Measurements from ENCODE around the gene SLC31A1. TPM values are rescaled to one million over a fixed set of nuclear protein-coding genes. Genes with fewer than 3 reads are reported as not detected.
A peak's percentile ranks its signal among the peaks of the same experiment; 100 is the strongest.

SLC31A1 gene
- total and polyA plus RNA-seq, 2 of the 13 experiments (the other 11 are each of a cell fraction or from before 2014, with no cell fraction given) = 62.9 to 70.0 TPM

GRCh38 chr9:113176803-113177202 is 44.5 kb upstream of the SLC31A1 start:
- ATAC-seq (no peak), FAIRE-seq (no peak), DNase-seq (ENCODE audit: low spot score) (no peak)
- Histone ChIP-seq H3K4me1 (ENCODE audit: insufficient read depth, low read length) (no peaks in the 10 kb centered on the region), H3K9ac (ENCODE audit: insufficient read depth, low read depth, low read length) (no peak overlapping the region), H3K4me2 (ENCODE audit: low read depth, low read length) (no peak overlapping the region), H3K4me3 (replicated peaks in 1 of 3; ENCODE audit: insufficient read depth in 1 of 3, low read depth in 2 of 3, low read length in 3 of 3) (no peak overlapping the region), H3K79me2 (ENCODE audit: insufficient read depth, low read length) (no peaks in the 10 kb centered on the region), H3K9me3 (ENCODE audit: low read length) (no peaks in the 10 kb centered on the region), H4K20me1 (ENCODE audit: insufficient read depth, low read length) (no peaks in the 10 kb centered on the region), H3K27ac (ENCODE audit: extremely low read length, insufficient read depth, low read length) (no peak overlapping the region), H2AFZ (ENCODE audit: low read length) (no peak overlapping the region), H3K36me3 (replicated peaks in 1 of 2; ENCODE audit: control insufficient read depth in 1 of 2, insufficient read depth in 2 of 2, low read length in 2 of 2) (peaks cover 14 to 68% of the 10 kb centered on the region in 2 experiments), H3K27me3 (ENCODE audit: control insufficient read depth in 1 of 2, insufficient read depth in 2 of 2, low read length in 2 of 2) (no peaks in the 10 kb centered on the region)
- in situ Hi-C loops (cut with HindIII; ENCODE audit: extremely low pct_ligation_motif_present, low pct_unique_long_range_greater_than_20kb) = no loop called here
- no peak for TF ChIP-seq HIVEP1 (CRISPR knock-in tag; IDR thresholded peaks at IDR 0.05)
- no peak for TF ChIP-seq GRHL1 (CRISPR knock-in tag; conservative IDR thresholded peaks at IDR 0.05)
- no peak for TF ChIP-seq ZFP91 (CRISPR knock-in tag; IDR thresholded peaks at IDR 0.05; ENCODE audit: borderline replicate concordance)
- TF ChIP-seq ZBTB33 (CRISPR knock-in tag; IDR thresholded peaks at IDR 0.05) = peak; percentile 41; the same call in 1 of the 2 replicates
- ChIA-PET CTCF (ENCODE audit: low intra/inter-chr PET ratio, low total read pairs) (no interaction called here), POLR2A (no interaction called here)
- 95% methylated on average over 6 of the region's 6 CpGs for WGBS (ENCODE audit: low lambda C conversion rate)
- intact Hi-C loops (cut with micrococcal nuclease; ENCODE audit: unreplicated experiment) = no loop called here
- no TSS peak for BruUV-seq (replicated peaks)

Measured in HepG2 (cell line).